IPS-18c (cell line): ENCODE measurements around the gene THEM4.

Experiments used
- H3K4me3 ChIP-seq: 2 replicates; pipeline ENCODE4 v1.7.0; 2013; ENCODE audit warnings: low read depth, mild to moderate bottlenecking, low read length, moderate library complexity; ENCODE audit not compliant: insufficient read depth
- H3K9me3 ChIP-seq: one replicate; pipeline ENCODE4 v1.6.1; 2013; ENCODE audit warnings: mild to moderate bottlenecking, low read length, moderate library complexity; ENCODE audit not compliant: control insufficient read depth, insufficient read depth

THEM4 gene

DNA sequence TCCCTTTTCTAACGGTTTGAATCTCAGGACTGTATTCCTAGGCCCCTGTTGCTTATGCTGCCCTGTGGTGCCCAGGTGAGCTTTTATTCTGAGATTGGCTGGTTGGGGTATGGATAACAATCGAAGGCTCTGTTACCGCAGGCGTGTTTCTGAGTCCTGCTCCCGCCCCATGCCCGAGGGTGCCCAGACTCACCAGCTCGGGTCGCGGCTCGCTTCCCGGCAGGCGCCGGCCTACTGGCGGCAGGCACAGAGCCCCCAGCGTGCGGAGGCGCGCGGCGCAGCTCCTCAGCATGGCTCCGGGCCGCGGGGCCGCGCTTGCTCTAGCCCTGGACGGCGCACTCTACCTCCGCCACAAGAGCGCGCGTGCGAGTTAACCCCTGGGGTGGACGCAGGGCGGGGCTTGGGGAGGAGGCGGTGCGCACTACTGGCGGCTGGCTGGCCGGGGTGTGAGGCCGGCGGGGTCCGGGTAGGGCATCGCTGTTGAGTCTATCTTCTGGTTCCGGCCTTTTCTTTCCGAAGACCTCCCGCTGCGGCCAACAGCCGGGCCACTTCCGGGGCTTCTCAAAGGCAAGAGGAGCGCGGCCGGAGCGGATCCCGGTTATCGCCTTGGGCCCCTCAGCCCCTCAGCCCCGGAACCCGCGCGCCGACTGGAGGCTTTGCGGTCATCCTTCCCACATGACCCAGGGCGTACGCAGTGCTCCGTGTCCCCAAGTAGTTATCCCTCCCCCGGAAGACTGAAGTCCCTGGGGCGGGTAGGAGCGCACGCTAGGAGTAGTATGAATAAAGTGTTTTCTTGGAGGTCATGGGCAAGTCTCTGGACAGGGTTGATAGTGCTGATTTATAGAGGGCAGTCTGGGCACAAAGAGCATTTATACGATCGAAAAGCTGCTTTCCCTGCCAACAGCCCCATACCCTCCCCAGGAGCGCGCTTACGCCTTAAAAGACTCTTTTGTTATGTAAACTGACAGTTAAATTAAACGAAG lies at the start of gene THEM4:
THEM4 (minus strand) TSS at position 345 of the 983 bp plus-strand sequence; CDS start at position 292, 53 bp downstream.
- Histone ChIP-seq H3K4me3 (peak within 1 kb of the TSS; percentile 84), H3K9me3 (peaks cover 3% of the 10 kb centered on the region)

DNA sequence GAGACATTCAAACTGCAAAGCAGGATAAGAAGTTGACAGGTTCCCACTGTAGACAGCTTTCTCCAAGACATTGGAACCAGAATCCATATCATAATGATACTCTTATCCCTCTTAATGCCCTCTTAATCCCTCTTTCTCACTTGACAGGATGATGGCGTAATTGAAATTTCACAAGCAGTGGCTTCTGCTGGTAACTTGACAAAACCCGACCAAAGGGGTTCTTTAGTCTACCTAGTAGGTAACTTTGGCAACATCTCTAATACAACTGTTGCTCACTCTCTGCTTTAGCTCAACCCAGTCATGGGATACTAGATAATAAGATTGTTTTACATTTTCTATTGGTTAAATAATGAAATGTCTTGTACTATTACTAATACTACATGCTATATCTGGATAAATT lies 49.6 kb upstream of the THEM4 start:
- H3K4me3 ChIP-seq: no peak overlapping the region
- no peaks in the 10 kb centered on the region for H3K9me3 ChIP-seq

DNA sequence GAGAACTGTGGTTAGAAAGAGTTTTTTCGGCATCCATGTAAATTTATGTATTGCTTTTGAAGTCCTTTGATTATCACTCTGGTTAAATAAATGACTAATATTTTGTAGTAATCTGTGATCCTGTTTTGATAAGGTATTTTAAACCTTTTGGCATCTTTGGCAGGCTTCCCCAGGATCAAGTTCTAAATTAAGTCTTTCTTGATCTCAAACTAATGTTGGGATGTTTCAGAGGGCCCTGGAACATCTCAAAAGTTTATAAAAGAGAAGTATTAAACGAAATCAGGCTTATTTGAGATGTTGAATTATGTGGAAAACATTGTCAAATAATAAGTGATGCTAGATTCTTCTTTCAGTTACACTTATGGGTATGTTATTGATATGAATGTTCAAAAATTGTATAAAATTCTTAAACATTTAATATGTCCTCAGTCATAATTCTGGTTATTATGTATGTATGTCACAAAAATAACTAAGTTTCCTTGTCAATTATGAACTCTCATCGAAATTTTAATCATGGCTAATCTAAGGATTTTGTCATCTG lies 47.7 kb upstream of the THEM4 start:
- Histone ChIP-seq H3K9me3 (no peaks in the 10 kb centered on the region), H3K4me3 (no peak overlapping the region)

DNA sequence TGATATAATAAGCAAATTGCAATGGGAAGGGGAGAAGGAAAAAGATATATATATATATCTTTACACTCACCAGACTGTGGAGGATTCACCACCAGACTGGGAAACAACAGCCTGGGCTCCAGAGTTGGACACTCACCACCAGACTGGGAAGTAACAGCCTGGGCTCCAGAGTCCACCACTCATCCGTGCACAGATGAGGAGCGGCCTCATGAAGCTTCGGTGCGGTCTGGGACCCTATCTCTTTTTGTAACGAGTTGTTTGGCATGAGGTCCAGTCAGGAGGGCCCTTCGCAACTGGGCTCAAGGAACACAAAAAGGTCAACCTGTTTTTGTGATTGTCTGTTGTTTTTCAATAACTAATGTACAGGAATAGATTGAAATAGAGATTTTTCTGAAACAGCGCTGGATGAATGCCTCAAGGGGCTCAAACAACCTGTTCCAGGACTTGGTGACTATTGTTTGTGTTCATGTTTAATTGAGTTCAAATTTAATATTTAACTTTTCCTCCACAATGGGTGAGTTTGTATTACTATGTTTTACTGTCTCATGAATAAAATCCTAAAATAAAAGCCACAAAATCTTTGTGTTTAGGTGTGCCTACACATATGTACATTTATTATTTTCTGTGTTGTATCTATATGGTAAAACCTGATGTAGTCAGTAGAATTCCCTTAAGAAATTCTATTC lies 44.2 kb upstream of the THEM4 start:
- Histone ChIP-seq H3K4me3 (no peak overlapping the region), H3K9me3 (no peaks in the 10 kb centered on the region)

DNA sequence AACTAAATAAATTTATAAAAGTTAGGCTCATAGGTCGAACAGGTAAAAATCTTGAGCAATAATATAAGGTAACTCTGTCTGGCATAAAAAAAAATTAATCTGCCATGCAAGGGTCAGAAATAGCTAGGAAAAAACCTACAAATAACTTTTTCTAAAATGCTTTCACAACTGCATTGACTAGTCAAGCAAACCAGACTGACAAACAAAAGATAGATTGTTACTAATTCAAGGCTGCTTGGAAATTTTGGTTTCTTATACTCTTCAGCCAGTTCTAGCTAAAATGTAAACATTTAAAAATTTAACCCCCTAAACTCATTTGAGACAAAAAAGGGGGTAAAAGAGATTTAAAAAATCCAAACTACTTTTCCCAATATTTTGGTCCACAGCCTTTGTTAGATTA lies 43.5 kb upstream of the THEM4 start:
- H3K9me3 ChIP-seq: no peaks in the 10 kb centered on the region
- no peak overlapping the region for H3K4me3 ChIP-seq

DNA sequence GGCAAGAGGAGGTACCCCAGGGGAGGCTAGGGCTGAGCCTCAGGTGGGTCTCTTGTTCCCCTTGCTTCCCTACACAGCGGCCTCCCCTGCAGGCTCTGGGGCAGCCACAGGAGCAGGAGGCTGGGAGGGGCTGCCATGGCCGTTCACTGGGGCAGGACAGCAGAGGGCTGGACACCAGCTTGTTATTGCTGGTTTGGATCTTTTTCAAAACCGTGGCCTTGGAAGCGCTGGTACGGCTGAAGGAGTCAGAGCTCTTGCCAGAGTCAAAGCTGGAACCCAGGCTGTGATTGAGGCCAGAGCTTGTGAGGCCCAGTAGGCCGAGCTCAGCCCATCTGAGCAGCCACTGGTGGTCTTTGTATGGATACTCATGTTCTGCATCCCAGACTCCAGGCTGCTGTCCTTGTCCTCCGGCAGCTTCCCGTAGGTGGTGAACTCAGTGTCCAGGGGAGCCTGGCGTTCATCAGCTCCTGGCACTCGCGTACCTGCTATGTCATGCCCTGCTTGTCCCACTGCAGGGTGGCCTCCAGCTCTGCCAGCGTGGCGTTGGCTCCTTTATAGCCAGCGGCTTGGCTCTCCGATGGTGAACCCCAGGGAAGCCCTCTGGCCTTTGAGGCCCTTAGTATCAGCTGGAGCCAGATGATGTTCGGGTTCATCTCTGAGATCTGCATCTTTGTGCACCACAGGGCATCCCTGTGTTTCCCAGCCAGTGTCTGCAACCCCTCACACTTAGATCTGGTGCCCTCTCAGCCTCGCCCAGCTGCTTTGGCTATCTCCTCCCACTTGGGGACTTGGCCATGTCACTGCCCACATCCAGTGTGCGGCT lies 40.3 kb upstream of the THEM4 start:
- Histone ChIP-seq H3K9me3 (no peaks in the 10 kb centered on the region), H3K4me3 (no peak overlapping the region)

DNA sequence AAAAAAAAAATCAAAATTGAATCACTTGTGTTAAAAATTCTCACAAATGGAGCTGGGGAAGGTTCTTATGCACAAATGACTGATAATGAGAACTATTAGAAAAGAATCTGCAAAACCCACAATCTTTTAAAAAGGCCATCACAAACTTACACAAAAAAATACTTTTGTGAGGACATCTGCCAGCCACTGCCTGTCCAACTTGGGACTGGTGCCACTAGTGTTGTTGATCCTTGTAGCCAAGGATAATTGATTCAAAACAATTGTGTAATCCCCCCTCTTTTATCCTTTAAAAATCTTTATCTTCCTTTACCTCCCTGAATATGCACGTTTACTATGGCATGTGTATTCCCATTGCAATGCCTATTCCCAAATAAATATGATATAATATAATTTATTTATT lies 39.2 kb upstream of the THEM4 start:
- no peak overlapping the region for H3K4me3 ChIP-seq
- H3K9me3 ChIP-seq: no peaks in the 10 kb centered on the region

DNA sequence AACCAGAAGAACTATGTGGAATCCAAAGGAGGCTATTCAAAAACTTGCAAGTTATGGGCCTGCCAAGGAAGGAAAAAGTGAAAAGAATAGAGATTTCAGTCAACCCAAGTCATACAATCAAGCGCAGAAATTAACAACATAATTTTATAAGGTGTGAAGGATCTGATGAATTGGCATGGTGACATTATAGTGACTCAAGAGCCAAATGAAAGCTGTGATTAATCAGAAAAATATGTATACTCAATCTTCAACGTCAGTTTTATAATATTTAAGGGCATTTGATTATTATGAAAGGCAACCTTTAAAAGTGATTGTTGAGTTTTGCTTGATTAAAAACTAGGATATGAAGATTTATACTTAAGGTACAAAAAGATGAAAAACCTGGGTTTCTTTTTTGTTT lies 37.8 kb upstream of the THEM4 start:
- no peak overlapping the region for H3K4me3 ChIP-seq
- H3K9me3 ChIP-seq: no peaks in the 10 kb centered on the region

DNA sequence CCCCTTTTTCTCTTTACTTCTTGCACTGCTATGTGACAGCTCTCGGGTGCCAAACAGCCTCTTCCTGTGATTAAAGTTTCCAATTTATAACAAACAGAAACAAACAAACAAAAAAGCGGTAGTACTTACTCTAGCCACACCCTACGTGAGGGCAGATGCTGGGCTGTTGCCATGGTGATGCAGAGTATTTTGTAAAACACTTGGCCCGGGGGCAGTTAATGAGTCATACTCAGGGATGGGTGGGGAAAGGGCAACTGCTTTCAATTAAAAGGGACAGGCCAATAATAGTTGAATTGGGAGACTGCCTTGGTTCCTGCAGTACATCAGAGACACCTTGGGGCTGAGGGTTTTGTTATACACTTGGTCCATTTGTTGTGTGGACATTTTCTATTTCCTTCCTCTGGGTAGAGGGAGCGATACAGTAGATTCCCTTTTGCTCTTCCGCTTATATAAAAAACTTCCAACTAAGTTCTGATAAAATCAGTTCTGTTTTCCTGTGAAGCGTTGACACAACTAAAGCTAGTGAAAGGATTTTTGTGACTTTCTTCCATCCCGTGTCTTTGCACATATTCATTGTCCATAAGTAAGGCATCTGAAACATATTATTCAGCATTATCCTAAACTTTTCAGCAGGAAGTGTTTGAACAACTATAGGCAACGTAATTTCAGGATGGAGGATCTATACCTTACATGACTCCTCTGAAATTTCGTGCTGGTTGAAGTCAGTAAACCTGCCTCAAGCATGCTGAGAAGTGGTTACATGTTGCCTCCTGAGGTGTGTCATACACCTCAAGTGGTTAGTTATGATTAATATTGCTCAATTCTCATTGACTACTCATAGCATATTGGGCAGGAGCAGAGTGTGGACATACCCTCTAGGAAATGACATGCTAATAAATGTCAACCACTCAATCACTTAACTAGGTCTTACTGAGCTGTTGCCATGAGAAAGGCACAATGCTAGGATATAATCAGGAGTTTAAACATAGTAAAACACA lies 36.7 kb upstream of the THEM4 start:
- no peaks in the 10 kb centered on the region for H3K9me3 ChIP-seq
- H3K4me3 ChIP-seq: no peak overlapping the region

DNA sequence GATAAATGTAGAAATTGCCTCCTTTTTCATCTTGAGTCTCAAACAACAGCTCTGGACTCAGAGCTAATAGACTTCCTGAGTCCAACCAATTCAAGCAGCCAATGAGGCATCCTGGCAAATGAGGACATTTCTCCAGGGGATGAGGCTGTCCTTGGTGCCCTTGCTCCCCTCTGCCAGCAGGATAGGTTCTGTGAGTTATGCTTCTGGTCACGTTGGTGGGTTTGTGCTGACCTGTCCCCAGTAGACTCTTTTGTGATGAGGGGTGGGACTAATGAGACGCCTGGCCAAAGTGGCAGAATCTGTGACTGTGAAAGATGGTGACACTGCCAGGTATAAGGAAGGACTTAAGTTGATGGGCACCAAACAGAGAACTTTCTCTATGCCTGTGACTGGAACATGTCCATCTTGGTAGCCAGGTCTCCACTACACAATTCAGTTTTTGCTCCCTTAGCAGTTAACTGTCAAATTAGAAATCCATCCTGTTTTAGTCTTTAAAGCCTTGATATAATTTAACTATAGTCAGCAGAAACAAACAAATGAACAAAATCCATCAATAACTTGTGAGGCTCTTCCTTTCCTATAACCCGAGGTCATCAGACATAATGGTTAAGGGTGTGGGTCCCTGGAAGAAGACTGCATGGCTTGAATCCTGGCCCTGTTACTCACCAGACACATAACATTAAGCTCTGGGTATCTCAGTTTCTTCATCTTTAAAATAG lies 35.7 kb upstream of the THEM4 start:
- Histone ChIP-seq H3K4me3 (no peak overlapping the region), H3K9me3 (no peaks in the 10 kb centered on the region)

DNA sequence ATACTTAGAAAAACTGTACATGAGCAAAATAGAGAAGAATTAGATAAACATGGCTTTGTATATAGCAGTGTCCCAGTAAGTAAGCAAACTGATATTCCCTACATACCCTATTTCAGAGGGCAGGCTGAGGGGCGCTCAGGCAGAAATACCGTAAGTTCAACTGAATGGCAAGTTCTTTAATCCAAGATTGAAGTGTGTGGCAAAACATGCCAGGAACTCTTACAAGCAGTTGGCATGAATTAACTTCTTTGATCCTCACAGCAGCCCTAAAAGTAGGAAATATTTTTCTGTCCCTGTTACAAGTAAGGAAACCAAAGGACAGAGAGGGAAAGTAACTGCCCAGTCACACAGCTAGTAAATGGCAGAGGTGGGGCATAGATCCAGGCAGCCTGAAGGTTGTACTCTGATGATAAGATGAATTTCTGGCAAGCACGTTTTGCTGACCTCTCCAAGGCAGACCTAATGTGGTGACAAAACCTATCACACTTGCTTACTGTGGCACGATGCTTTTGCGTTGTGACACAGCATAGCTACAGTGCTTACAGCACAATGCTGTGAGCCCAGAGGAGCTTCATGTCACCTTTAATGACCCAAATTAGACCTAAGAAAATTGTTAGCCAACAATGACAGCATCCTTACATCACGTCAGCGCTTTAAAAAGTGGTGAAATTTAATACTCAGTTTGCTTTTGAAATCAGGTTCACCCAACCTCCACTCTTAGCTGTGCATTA lies 35.0 kb upstream of the THEM4 start:
- Histone ChIP-seq H3K9me3 (no peaks in the 10 kb centered on the region), H3K4me3 (no peak overlapping the region)

DNA sequence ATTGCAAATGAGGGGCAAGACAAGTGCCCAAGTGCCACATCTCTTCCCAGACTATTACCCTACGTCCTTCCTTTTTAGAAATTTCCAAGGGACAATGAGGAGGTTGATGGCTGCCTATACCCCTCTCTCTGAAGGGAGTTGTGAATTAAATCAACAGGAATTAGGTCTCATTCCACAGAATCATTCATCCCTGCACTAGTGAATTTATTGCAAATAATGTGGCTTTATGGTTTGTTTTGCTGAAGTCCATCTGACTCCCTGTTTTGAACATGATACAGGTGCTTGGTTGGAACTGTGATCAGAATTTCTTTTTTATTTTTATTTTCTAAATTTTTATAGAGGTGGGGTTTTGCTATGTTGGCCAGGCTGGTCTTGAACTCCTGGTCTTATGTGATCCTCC lies 34.3 kb upstream of the THEM4 start:
- H3K4me3 ChIP-seq: no peak overlapping the region
- no peaks in the 10 kb centered on the region for H3K9me3 ChIP-seq

DNA sequence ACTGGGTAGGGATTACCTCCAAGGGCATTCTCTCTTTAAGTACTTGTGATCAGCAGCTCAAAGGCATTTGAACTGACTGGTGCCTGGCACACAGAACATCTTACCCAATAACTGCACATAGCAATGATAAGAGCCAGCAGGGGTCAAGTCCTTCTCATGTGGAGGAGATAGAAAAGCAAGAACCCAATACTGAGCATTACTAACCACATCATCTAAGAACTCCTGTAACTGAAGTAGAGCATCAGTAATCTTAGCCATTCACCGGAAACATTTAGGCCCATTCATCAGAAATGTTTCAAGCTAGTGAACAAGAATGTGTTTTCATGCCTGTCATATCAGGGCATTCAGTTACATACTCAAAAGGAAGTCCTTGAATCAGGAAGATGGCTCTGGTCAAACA lies 33.6 kb upstream of the THEM4 start:
- H3K4me3 ChIP-seq: no peak overlapping the region
- H3K9me3 ChIP-seq: no peaks in the 10 kb centered on the region

DNA sequence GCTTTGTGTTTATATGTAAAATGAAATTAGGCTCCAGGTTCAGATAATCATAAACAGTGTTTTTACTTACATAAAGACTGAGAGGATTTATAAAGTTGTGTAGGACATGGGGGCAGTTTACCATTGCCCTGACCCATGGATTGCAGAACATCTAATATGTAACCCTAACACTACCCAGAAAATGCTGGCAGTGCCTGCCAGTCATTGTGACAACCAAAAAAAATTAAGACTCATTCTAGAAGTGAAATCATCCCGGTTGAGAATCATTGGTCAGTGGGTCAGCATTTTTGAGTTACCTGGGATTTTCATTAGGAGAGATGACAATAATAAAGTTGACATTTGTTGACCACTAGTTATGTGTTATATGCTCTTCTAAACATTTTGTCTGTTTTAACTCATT lies 31.2 kb upstream of the THEM4 start:
- Histone ChIP-seq H3K4me3 (no peak overlapping the region), H3K9me3 (no peaks in the 10 kb centered on the region)

DNA sequence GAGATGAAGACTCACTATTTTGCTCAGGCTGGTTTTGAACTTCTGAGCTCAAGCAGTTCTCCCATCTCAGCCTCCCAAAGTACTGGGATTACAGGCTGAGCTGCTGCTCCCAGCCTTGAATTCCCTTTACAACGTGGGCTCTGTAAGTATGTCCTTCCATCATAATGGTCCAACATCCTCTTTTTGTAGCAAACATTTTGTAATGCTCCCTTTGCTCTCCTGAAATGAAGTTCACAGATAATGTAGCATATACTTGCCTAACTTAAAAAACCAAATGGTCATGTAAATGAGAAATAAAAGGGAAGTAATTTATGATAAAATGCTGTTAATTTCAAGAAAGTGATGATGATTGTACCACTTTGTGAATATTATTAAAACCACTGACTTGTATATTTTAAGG lies 30.5 kb upstream of the THEM4 start:
- Histone ChIP-seq H3K4me3 (no peak overlapping the region), H3K9me3 (no peaks in the 10 kb centered on the region)
